HG03575 (cell line): ENCODE data around the gene MARVELD1.
"Not testable (repeated sequence)": the region's sequence is repeated elsewhere in the genome, so short reads cannot be mapped to it uniquely, and the experiment has no call there.

ENCODE experiments used
- ATAC-seq: cut with Tn5 transposase; IDR thresholded peaks from one replicate; pipeline ENCODE4 v1.9.1; 2021; ENCODE audit not compliant: unreplicated experiment, insufficient number of reproducible peaks, low FRiP score; ENCODE audit errors: extremely low read depth

Gene MARVELD1

GRCh38 chr10:97713339-97713825 lies at the start of gene MARVELD1:
Gene MARVELD1, plus strand, starts transcription at chr10:97713730. Its CDS starts 147 bp downstream, at chr10:97713877.
- ATAC-seq = no peak

DNA sequence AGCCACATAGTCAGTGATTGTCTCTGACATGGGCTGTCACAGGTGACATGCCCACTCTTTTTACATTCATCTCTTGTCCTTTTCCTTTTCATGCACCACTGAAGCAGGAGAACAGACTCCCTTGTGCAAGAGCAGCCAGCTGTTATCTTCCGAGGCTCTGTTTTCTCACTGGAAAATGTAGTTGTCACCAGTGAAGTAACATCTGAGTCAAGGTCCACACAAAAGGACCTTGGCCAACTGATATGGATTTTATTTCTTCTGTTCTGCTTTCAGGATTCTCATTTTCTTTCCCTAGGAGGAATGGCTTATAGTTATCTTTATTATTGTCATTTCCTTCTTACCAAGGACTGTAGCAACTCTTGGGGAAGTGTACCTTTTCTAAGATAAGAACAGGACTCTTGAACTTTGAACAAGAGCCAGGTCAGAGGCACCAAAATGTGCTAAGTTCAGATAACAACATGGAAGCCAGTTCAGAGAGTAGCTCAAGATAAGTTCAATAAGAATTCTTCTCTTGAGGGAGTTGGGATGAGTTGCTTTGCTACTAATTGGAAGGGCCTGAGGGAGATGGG lies 49.2 kb upstream of the MARVELD1 start:
- no peak for ATAC-seq

DNA sequence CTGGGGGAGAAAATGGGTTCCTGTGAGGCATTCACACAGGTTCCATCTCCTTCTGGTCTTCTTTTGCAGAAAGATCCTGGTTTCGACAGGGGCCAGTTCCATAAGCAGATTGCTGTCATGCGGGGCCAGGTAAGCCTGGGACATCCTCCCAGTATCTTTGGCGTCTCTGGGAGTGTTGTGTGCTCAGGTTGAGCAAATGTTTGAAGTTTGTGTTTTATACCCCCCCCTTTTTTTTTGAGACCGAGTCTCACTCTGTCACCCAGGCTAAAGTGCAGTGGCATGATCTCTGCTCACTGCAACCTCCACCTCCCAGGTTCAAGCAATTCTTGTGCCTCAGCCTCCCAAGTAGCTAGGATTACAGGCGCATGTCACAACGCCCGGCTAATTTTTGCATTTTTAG lies 46.5 kb upstream of the MARVELD1 start:
- no peak for ATAC-seq

- ATAC-seq = no peak
Observed at GRCh38 chr10:97667463-97667862, 46.1 kb upstream of the MARVELD1 start.

- ATAC-seq = no peak
Observed at GRCh38 chr10:97669571-97669970, 44.0 kb upstream of the MARVELD1 start.

DNA sequence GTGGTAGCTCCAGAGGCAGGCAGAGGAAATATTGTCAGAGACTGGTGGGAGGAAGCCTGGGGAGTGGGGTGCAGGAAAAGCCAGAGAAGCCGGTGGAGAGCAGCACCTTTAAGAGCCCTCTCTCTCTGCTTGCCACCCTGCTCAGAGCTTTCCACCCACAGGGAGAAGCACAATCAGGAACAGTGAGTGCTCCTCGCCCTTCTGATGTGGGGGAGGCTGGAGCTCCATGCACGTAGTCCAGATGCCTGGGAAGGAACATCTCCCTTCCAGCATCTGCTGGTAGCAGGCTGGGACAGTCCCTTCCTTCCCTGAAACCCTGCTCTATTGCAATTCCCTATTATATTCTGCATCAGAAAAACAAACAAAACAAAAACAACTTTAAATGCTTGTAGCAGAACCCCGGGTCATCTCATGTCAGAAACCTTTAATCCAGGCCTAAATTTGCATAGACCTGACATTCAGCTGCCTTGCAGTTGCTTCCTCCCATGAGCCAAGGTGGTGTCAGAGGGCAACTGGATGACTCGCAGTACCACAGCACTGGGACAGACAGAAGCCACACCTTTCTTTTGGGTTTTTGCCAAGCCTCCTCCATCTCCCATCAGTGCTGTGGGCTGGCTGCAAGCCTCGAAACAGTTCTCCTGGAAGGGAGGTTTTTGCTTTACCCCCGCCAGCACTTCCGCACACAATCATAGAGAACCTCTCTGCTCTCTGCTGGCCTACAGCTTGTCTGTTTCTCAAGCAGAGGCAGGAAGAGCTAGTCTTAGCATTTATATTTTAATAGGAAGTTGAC lies 39.6 kb upstream of the MARVELD1 start:
- ATAC-seq = no peak

- ATAC-seq = no peak
Observed at GRCh38 chr10:97675222-97675621, 38.3 kb upstream of the MARVELD1 start.

DNA sequence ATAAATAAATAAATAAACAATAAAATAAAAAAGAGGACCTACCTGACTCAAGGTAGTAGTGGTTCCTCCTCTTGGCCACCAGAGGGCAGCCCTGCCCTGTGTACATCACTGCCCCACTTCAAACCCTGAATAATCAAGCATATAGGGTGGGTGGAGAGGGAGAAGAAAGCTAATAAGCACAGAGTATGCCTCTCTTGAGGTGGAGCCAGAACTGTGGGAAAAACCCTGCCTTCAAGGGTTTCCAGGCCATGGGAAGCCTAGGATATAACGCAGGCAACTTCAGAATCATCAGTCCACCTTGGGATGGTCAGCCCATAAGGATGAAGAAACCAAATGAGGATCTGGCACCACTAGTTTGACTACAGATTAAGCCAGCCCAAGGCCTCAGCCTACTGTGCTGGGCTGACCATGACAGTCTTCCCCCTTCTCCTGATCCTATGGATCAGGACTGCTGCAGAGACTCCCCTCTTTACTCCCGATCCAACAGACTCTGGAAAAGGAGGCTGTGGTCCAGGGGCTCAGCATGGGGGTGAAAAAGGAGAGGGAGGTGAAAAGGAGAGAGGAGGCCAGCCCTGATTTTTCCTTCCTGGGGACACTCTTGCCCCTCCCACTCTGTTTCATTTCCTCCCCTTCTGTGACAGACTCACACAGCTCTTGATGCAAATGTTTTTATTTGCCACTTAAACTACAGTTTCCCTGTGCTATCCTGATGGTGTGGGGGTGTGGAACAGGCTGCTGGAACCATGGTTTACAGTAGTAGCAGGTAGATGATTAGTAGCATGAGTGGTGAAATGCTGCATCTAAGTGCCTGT lies 36.6 kb upstream of the MARVELD1 start:
- no peak for ATAC-seq

DNA sequence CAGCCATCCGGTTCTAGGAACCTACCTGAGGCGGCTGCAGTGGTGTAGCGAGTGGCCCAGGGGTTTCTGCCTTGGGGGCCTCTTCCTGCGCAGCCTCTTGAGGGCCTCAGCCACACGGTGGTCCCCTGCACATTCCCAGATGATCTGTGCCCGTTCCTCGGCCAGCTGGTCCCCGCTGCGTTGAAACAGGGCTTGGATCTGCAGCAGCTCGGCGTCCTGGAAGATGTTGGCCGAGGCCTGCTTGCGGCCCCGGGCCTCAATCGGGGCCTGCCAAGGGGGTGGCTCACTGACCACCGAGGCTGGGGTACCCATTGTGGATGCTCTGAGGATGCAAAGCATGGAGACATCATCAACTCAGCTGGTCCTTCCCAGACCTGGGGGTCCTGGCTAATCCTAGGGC lies 33.9 kb upstream of the MARVELD1 start:
- no peak for ATAC-seq

DNA sequence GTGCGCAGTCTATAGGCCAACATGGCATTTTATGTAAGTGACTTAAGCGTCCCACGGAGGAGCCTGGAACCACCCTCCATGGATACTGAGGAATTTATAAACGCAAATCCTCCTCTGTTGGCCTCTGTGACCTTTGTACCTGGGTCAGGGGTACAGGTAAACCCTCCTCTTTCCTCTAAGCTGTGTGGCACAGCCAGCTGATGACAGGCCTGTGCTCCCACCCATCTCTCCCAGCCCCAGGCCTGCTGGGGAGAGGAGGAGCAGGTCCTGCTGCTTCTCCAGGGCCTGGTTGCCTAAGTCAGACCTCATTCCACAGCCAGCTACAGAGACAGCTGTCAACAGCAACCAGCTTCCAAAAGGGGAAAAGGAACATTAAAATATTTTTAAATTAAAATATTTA lies 31.5 kb upstream of the MARVELD1 start:
- ATAC-seq = no peak

GRCh38 chr10:97683556-97684367 lies 29.8 kb upstream of the MARVELD1 start:
- no peak for ATAC-seq

DNA sequence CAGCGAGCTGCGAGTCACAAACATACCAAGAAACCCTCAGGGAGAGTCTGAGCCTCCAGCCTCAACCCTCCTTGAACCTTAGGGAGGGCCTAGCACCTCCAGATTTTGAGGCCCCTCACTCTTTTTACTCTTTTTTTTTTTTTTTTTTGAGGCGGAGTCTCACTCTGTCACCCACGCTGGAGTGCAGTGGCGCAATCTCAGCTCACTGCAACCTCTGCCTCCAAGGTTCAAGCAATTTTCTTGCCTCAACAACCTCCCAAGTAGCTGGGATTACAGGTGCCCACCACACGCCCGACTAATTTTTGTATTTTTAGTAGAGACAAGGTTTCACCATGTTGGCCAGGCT lies 29.2 kb upstream of the MARVELD1 start:
- ATAC-seq = not testable (repeated sequence)

- ATAC-seq = no peak
Observed at GRCh38 chr10:97684866-97685394, 28.6 kb upstream of the MARVELD1 start.

GRCh38 chr10:97685395-97685958 lies 28.1 kb upstream of the MARVELD1 start:
- ATAC-seq = no peak

DNA sequence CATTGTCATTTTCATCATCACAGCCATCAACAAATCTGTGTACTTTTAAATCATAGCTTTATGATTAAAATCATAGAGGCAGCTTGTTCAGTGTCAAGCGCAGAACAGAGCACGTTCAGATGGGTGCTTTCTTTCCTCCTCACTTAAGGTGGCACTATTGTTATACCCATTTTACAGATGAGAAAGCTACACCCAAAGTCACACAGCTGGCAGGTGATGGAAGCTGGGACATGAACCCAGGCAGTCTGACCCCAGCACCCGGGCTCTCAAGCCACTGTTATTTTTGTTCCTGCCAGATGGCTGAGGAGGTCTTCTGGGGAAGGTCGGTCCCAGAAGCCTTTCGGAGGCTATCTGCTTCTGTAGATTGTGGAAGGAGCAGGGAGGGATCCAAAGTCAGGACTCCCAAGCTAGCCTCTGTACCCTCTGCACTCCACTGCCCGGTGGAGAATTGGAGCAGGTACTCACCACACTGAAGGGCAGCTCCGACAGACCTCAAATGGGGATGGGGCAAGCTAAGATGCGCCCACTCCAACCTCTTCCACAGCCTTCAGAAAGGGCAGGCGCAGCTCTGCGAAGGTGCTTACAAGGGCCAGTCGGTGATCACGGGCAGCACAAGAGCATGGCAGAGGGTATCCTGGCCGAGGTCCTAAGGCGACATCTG lies 27.1 kb upstream of the MARVELD1 start:
- ATAC-seq = no peak

GRCh38 chr10:97686962-97687784 lies 26.4 kb upstream of the MARVELD1 start, which contains the start of gene AVPI1:
Gene AVPI1, minus strand, starts transcription at chr10:97687241. Its CDS starts 7,336 bp downstream, at chr10:97679905.
- peak; percentile 59 for ATAC-seq
